ENCODE results near the gene SLC10A7. TPM values are rescaled to one million over a fixed set of nuclear protein-coding genes. Genes with fewer than 3 reads are reported as not detected.

Gene SLC10A7
- total and polyA plus RNA-seq, 2 of the 8 experiments (the other 6 are each of a cell fraction or from before 2014, with no cell fraction given), result 2.5 to 2.9 TPM

GRCh38 chr4:146508229-146508939 lies 13.4 kb downstream of the SLC10A7 start:
- no peak overlapping the region for H3K56ac ChIP-seq (replicated peaks; ENCODE audit: insufficient read length, low read depth, low read length)
- no peaks in the 10 kb centered on the region for H3K36me3 ChIP-seq (ENCODE audit: control insufficient read depth in 2 of 4, insufficient read depth in 4 of 4, low read length in 3 of 4)
- no peaks in the 10 kb centered on the region for H3K27me3 ChIP-seq (replicated peaks in 1 of 4; ENCODE audit: control insufficient read depth in 3 of 4, extremely low read depth in 1 of 4, insufficient read depth in 3 of 4, low read length in 3 of 4)
- H3K79me1 ChIP-seq (ENCODE audit: low read depth, low read length), result no peaks in the 10 kb centered on the region; the same call in 1 of the 2 replicates
- H3K18ac ChIP-seq (ENCODE audit: extremely low read depth, low read length), result no peak overlapping the region
- H4K8ac ChIP-seq (ENCODE audit: extremely low read depth, insufficient read depth, low read length), result no peak overlapping the region
- POLR2A ChIA-PET (ENCODE audit: partially characterized antibody), result no interaction called here
- no peak overlapping the region for H3K27ac ChIP-seq (ENCODE audit: low read depth, low read length)
- CTCF ChIA-PET (ENCODE audit: partially characterized antibody), result interaction anchor here (0.8 kb wide), 1 partner anchor 68 kb away, joined by 3 read pairs; no protein-coding TSS in a partner anchor
- DNase-seq (ENCODE audit: low read depth in 1 of 2, low spot score in 2 of 2) (no peak), FAIRE-seq (no peak)
- no peaks in the 10 kb centered on the region for H3K4me1 ChIP-seq (replicated peaks in 1 of 4; ENCODE audit: control insufficient read depth in 3 of 4, insufficient read depth in 4 of 4, low read length in 3 of 4)
- no peak overlapping the region for H3K4me2 ChIP-seq (ENCODE audit: insufficient read depth in 1 of 2, low read depth in 2 of 2, low read length in 2 of 2)
- no peaks in the 10 kb centered on the region for H3K79me2 ChIP-seq (ENCODE audit: control insufficient read depth in 1 of 2, insufficient read depth in 2 of 2, low read length in 2 of 2)
- H4K91ac ChIP-seq (replicated peaks; ENCODE audit: insufficient read length, low read length), result no peak overlapping the region
- no peak overlapping the region for H3K14ac ChIP-seq (ENCODE audit: insufficient read length)
- no peak overlapping the region for H3K4ac ChIP-seq (replicated peaks; ENCODE audit: insufficient read length, low read depth, low read length)
- H2BK20ac ChIP-seq (ENCODE audit: low read length), result no peak overlapping the region
- no peak overlapping the region for H2AFZ ChIP-seq (ENCODE audit: low read length)
- no peak overlapping the region for H2BK120ac ChIP-seq (replicated peaks; ENCODE audit: low read depth, low read length)
- no peak overlapping the region for H2BK15ac ChIP-seq (ENCODE audit: low read length)
- WGBS, 2 experiments (ENCODE audit: extremely low coverage in 1 of 2, insufficient coverage in 1 of 2, insufficient read length in 1 of 2, insufficient replicate concordance in 2 of 2, low coverage in 1 of 2, low lambda C conversion rate in 2 of 2, missing lambda C conversion rate in 1 of 2), result 81% methylated on average over 3 of the region's 3 CpGs; no CpG with 5 or more reads in 1 of the 2 experiments
- H3K23me2 ChIP-seq (ENCODE audit: low read depth, low read length), result 0 out of 2 replicates have a peak, but pooled peaks cover 2% of the 10 kb centered on the region
- no peak overlapping the region for H3K9ac ChIP-seq (replicated peaks in 1 of 4; ENCODE audit: extremely low read depth in 1 of 4, low read depth in 3 of 4, low read length in 3 of 4)
- H4K20me1 ChIP-seq (replicated peaks in 1 of 2; ENCODE audit: control insufficient read depth in 1 of 2, insufficient read depth in 2 of 2, low read length in 2 of 2), result no peaks in the 10 kb centered on the region
- no peaks in the 10 kb centered on the region for H3K9me3 ChIP-seq (ENCODE audit: insufficient read depth in 2 of 2, low read depth in 1 of 2, low read length in 1 of 2)
- H4K5ac ChIP-seq (ENCODE audit: insufficient read length, low read depth, low read length), result no peak overlapping the region
- H3K23ac ChIP-seq (ENCODE audit: insufficient read length), result no peak overlapping the region
- H2BK5ac ChIP-seq (ENCODE audit: low read depth, low read length), result no peak overlapping the region
- no peak overlapping the region for H2BK12ac ChIP-seq (ENCODE audit: low read depth, low read length)
- no peak overlapping the region for H3K4me3 ChIP-seq (ENCODE audit: extremely low read depth in 1 of 4, insufficient read depth in 2 of 4, low read depth in 3 of 4, low read length in 4 of 4)
- H2AK5ac ChIP-seq (ENCODE audit: low read depth, low read length), result no peak overlapping the region
- TF ChIP-seq HDAC2 (IDR thresholded peaks at IDR 0.05; ENCODE audit: borderline replicate concordance in 1 of 2, low read depth in 2 of 2, low read length in 2 of 2), result no peak
- no peak for TF ChIP-seq CBX5 (IDR thresholded peaks at IDR 0.05; ENCODE audit: low read depth, low read length)
- TF ChIP-seq POLR2A (IDR thresholded peaks at IDR 0.05; ENCODE audit: control extremely low read depth in 1 of 2, low read depth in 2 of 2, low read length in 2 of 2), result no peak
- TF ChIP-seq, protein P1, sequence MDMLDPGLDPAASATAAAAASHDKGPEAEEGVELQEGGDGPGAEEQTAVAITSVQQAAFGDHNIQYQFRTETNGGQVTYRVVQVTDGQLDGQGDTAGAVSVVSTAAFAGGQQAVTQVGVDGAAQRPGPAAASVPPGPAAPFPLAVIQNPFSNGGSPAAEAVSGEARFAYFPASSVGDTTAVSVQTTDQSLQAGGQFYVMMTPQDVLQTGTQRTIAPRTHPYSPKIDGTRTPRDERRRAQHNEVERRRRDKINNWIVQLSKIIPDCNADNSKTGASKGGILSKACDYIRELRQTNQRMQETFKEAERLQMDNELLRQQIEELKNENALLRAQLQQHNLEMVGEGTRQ (IDR thresholded peaks at IDR 0.05; ENCODE audit: low read length), result no peak
- no peak for TF ChIP-seq RAD21 (IDR thresholded peaks at IDR 0.05 in 1 of 2, conservative IDR thresholded peaks at IDR 0.05 in 1 of 2; ENCODE audit: low read depth in 2 of 2, low read length in 2 of 2)
- TF ChIP-seq CHD2 (IDR thresholded peaks at IDR 0.05; ENCODE audit: low read length), result no peak
- TF ChIP-seq NANOG (IDR thresholded peaks at IDR 0.05; ENCODE audit: insufficient read depth, low read depth, low read length, poor library complexity, severe bottlenecking), result no peak
- TF ChIP-seq TEAD4 (IDR thresholded peaks at IDR 0.05; ENCODE audit: low read depth, low read length), result no peak
- TF ChIP-seq EZH2 (IDR thresholded peaks at IDR 0.05; ENCODE audit: low read depth, low read length, severe bottlenecking), result no peak
- no peak for TF ChIP-seq TBP (IDR thresholded peaks at IDR 0.05; ENCODE audit: low read depth, low read length)
- TF ChIP-seq JUN (IDR thresholded peaks at IDR 0.05; ENCODE audit: low read depth, low read length), result no peak
- TF ChIP-seq SRF (IDR thresholded peaks at IDR 0.05; ENCODE audit: low read depth, low read length), result no peak
